HepG2 (cell line): ENCODE data around the gene ARL5B. TPM values are rescaled to one million over a fixed set of nuclear protein-coding genes. Genes with fewer than 3 reads are reported as not detected.
A peak's percentile ranks its signal among the peaks of the same experiment; 100 is the strongest.

Experiments
- AHR ChIP-seq: IDR thresholded peaks from 2 replicates; pipeline ENCODE4 v1.6.1; 2018; ENCODE audit warnings: missing genetic modification reagents, missing compliant biosample characterization
- E2F5 ChIP-seq: sonication (generic); formaldehyde crosslinking; conservative IDR thresholded peaks from 2 replicates; pipeline ENCODE4 v1.4.0; 2020; ENCODE audit warnings: missing genetic modification reagents
- HNRNPUL1 ChIP-seq: fragments of 200-400 bp; formaldehyde crosslinking; IDR thresholded peaks from 2 replicates; pipeline ENCODE4 v1.6.1; 2017; ENCODE audit warnings: low read depth, mild to moderate bottlenecking, low read length, moderate library complexity
- KAT2B ChIP-seq: fragments of 150-350 bp; IDR thresholded peaks from 2 replicates; pipeline ENCODE4 v1.6.1; 2014; ENCODE audit warnings: low read depth, low read length, borderline replicate concordance
- KDM1A ChIP-seq: IDR thresholded peaks from 2 replicates; pipeline ENCODE4 v1.6.1; 2016; ENCODE audit warnings: missing compliant biosample characterization
- MAFF ChIP-seq: IDR thresholded peaks from 2 replicates; pipeline ENCODE4 v1.6.1; 2011; ENCODE audit warnings: low read depth, low read length, improper control_type of control experiment
- MEF2D ChIP-seq: sonication (generic); formaldehyde crosslinking; IDR thresholded peaks from 2 replicates; pipeline ENCODE4 v1.5.1; 2020; ENCODE audit warnings: mild to moderate bottlenecking, missing genetic modification reagents
- NFE2 ChIP-seq: sonication (generic); formaldehyde crosslinking; IDR thresholded peaks from 2 replicates; pipeline ENCODE4 v1.4.0; 2020; ENCODE audit warnings: missing genetic modification reagents
- SOX13 ChIP-seq, 3 experiments: fragments of 450-650 bp in 1 of 3; sonication (generic) in 1 of 3; formaldehyde crosslinking in 1 of 3; IDR thresholded peaks in 2 of 3; conservative IDR thresholded peaks in 1 of 3; 2 replicates each; pipeline versions ENCODE4 v1.5.0 to v1.6.1; 2016 to 2020; ENCODE audit warnings: antibody characterized with exemption in 1 of 3, mild to moderate bottlenecking in 1 of 3, missing compliant biosample characterization in 1 of 3, missing genetic modification reagents in 1 of 3, moderate library complexity in 1 of 3
- SOX5 ChIP-seq: IDR thresholded peaks from 2 replicates; pipeline ENCODE4 v1.6.1; 2016; ENCODE audit warnings: borderline replicate concordance
- TOE1 ChIP-seq: sonication (generic); formaldehyde crosslinking; IDR thresholded peaks from 2 replicates; pipeline ENCODE4 v1.4.0; 2020; ENCODE audit warnings: mild to moderate bottlenecking, missing genetic modification reagents
- ZBTB1 ChIP-seq: sonication (generic); formaldehyde crosslinking; IDR thresholded peaks from 2 replicates; pipeline ENCODE4 v1.4.0; 2020; ENCODE audit warnings: missing genetic modification reagents, borderline replicate concordance
- ZMAT3 ChIP-seq: sonication (generic); formaldehyde crosslinking; conservative IDR thresholded peaks from 2 replicates; pipeline ENCODE4 v1.7.0; 2021; ENCODE audit warnings: missing genetic modification reagents
- ZNF18 ChIP-seq: sonication (generic); formaldehyde crosslinking; IDR thresholded peaks from 2 replicates; pipeline ENCODE4 v1.8.0; 2022; ENCODE audit warnings: mild to moderate bottlenecking, missing genetic modification reagents; ENCODE audit not compliant: insufficient replicate concordance
- ZNF275 ChIP-seq: sonication (generic); formaldehyde crosslinking; IDR thresholded peaks from 2 replicates; pipeline ENCODE4 v1.8.0; 2022; ENCODE audit warnings: missing genetic modification reagents, mild to moderate bottlenecking, inconsistent platforms, borderline replicate concordance
- ZNF724P ChIP-seq: sonication (generic); formaldehyde crosslinking; IDR thresholded peaks from 2 replicates; pipeline ENCODE4 v1.8.0; 2022; ENCODE audit warnings: missing genetic modification reagents, borderline replicate concordance
- ZNF768 ChIP-seq: sonication (generic); formaldehyde crosslinking; IDR thresholded peaks from 2 replicates; pipeline ENCODE4 v1.4.0; 2020; ENCODE audit warnings: missing genetic modification reagents
- polyA plus RNA-seq, 8 experiments: library from polyadenylated mRNA; depleted of rRNA in 3 of 8; stranded (reverse) in 7 of 8; unstranded in 1 of 8; fragments of >200 nt; fragmentation: Illumina TruSeq in 4 of 8; extraction: Trizol in 4 of 8; gene quantifications; 2 replicates each; pipeline versions ENCODE4 v1.2.1 to v1.2.3, GENCODE V29; 2011 to 2016; ENCODE audit warnings: low read depth in 4 of 8, missing spikeins in 1 of 8, mixed read lengths in 1 of 8; ENCODE audit not compliant: insufficient read depth in 1 of 8
- total RNA-seq, 5 experiments: library from RNA; depleted of rRNA; stranded (reverse); fragments of >200 nt; fragmentation: Illumina TruSeq; extraction: Trizol; gene quantifications; 2 replicates each; pipeline ENCODE4 v1.2.3, GENCODE V29; 2016; ENCODE audit warnings: low read depth in 1 of 5
- TF ChIP-seq, protein P1 (sequence below): sonication (generic); formaldehyde crosslinking; IDR thresholded peaks from 2 replicates; pipeline ENCODE4 v1.5.1; 2020; ENCODE audit warnings: missing genetic modification reagents, mild to moderate bottlenecking, borderline replicate concordance

The ARL5B gene
- total and polyA plus RNA-seq, 2 of the 13 experiments (the other 11 are each of a cell fraction or from before 2014, with no cell fraction given), result 26.6 to 32.7 TPM

DNA sequence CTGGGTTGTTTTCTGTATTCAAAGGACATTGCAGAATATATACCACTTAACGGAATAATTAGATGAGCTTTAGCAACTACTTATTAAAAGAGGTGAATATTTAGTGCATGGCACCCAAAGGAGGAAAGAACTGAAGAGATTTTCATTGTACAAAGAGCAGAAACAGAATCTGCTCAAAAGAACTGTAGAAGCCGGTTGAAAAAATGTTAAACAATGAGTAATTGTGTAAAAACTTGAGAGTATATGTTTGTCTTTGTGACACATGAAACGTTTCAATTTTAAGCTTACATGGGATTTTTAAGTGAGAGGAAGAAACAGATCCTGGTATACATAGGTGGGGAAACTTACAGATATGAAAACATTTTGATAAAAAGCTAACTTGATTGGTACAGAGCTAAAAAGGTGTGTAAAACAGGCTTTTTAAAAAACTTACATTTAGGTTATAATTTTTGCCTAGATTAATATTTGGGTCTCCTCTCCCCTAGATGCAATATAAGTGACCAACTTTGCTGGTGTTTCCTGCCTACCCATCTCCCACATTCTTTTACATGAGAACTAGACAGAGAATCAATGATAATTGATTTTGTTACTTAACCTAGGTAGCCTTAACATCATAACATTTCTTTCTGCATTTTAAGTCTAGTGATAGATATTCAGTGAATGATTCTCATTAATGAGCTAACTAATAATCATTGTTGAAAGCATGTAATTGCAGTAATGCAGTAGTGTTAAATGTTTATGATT lies 6.8 kb downstream of the ARL5B start (continued):
- TF ChIP-seq E2F5 (no peak), KAT2B (peak; percentile 92), MAFF (0 out of 2 replicates have a peak, but pooled peaks have one; percentile 7), ZMAT3 (CRISPR knock-in tag) (no peak), AHR (CRISPR knock-in tag) (no peak), ZNF275 (CRISPR knock-in tag) (no peak), ZBTB1 (CRISPR knock-in tag) (no peak), NFE2 (CRISPR knock-in tag) (no peak), ZNF768 (CRISPR knock-in tag) (no peak), SOX13 (IDR thresholded peaks at IDR 0.05) (no peak), SOX13 (CRISPR knock-in tag; conservative IDR thresholded peaks at IDR 0.05 in 1 of 2, IDR thresholded peaks at IDR 0.05 in 1 of 2) (peak in 1 of 2 experiments; percentile 58; a peak in 1 of 4 replicates), SOX5 (CRISPR knock-in tag) (peak; percentile 42; the same call in 1 of the 2 replicates), MEF2D (no peak), HNRNPUL1 (no peak), ZNF18 (CRISPR knock-in tag) (no peak), TOE1 (CRISPR knock-in tag) (no peak), ZNF724P (CRISPR knock-in tag) (no peak), KDM1A (CRISPR knock-in tag) (no peak)
- TF ChIP-seq, protein P1, sequence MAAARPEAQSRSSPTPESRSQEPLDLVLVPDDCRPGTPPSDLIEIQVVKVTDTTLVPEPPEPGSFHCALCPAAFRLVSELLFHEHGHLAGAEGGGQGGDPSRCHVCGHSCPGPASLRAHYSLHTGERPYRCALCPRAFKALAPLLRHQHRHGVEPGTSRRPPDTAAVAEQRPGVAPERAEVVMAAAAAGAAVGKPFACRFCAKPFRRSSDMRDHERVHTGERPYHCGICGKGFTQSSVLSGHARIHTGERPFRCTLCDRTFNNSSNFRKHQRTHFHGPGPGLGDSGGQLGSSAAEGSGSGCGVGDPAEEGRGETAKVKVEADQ, result no peak
- TF ChIP-seq, all 625 proteins: peak for 9
